ENCODE results near the gene TMEM176A. TPM values are rescaled to one million over a fixed set of nuclear protein-coding genes. Genes with fewer than 3 reads are reported as not detected.

TMEM176A gene
- total RNA-seq, 4 donors from 2014 or later, result 3.2 to 12.9 (median 6.0) TPM

DNA sequence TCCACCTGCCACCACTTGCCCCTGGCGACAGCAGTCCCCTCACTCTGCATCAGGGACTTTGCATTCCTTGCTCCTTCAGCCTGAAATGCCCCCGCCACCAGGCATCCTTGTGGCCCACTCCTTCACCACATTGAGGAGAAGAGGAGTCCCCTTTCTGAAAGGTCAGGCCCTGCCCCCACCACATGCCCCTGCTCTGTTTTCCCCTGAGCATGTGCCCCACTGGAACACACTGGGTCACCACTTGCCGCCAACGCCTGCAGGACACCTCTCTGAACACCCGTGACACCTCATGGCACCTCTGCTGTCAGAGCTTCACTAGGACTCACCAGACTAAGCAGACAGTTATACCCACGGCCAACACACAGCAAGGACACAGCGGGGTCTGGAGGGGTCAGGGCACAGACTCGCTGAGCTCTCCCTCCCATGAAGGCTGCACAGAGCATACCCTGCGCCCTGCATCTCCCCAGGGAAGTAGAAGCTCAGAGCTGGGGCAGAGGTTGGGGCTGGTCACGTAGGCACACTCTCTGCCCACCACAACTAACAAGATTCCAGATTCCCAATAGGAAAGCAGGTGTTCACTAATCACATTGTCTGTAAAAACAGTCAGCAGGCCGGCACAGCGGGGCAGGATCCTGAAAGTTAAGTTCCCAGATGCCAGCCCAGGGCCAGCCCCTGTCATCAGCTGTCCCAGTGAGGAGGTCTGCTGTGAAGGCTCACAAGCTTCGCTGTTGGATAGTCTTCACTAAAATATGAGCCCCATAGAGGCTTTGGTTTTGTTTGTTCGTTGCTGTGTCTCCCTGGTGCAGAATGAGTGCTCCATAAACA is 45.9 kb downstream of the TMEM176A start:
- DNase-seq (ENCODE audit: low spot score in 2 of 2), result no peak

DNA sequence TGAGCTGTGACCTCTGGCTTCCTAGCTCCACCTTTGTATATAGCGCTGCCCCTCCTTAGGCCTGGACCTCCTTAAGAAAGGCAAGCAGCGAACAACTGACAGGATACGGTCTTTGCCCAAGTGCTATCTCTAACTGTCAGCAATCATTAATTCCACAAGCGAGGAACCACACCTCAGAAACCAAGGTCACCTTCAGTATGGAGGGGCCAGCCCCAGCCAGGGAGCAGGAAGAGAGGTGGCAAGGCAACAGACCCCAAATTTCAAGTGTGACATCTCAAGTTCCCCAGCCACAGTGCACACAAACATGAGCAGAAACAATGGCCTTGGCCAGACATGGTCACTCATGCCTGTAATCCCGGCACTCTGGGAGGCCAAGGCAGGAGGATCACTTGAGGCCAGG is 47.0 kb downstream of the TMEM176A start:
- no peak for TF ChIP-seq POLR2AphosphoS5 (IDR thresholded peaks at IDR 0.05)
- TF ChIP-seq POLR2A (IDR thresholded peaks at IDR 0.05), result no peak
- no peak for TF ChIP-seq EP300 (IDR thresholded peaks at IDR 0.05)
- TF ChIP-seq, protein P1, sequence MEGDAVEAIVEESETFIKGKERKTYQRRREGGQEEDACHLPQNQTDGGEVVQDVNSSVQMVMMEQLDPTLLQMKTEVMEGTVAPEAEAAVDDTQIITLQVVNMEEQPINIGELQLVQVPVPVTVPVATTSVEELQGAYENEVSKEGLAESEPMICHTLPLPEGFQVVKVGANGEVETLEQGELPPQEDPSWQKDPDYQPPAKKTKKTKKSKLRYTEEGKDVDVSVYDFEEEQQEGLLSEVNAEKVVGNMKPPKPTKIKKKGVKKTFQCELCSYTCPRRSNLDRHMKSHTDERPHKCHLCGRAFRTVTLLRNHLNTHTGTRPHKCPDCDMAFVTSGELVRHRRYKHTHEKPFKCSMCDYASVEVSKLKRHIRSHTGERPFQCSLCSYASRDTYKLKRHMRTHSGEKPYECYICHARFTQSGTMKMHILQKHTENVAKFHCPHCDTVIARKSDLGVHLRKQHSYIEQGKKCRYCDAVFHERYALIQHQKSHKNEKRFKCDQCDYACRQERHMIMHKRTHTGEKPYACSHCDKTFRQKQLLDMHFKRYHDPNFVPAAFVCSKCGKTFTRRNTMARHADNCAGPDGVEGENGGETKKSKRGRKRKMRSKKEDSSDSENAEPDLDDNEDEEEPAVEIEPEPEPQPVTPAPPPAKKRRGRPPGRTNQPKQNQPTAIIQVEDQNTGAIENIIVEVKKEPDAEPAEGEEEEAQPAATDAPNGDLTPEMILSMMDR (IDR thresholded peaks at IDR 0.05), result no peak
- H3K4me3 ChIP-seq, result no peak overlapping the region
- no peak for DNase-seq (ENCODE audit: low spot score in 2 of 2)
- no peaks in the 10 kb centered on the region for H3K4me1 ChIP-seq
- no peaks in the 10 kb centered on the region for H3K36me3 ChIP-seq
- 92% methylated on average over 4 of the region's 5 CpGs for WGBS
- peaks cover 7% of the 10 kb centered on the region for H3K27me3 ChIP-seq
- H3K27ac ChIP-seq, result no peak overlapping the region
- no peaks in the 10 kb centered on the region for H3K9me3 ChIP-seq

More for the DNA sequence above, 45.9 kb downstream of the TMEM176A start:
- 89% methylated on average over 8 of the region's 14 CpGs for WGBS
- Histone ChIP-seq H3K27ac (no peak overlapping the region), H3K27me3 (no peaks in the 10 kb centered on the region), H3K4me3 (no peak overlapping the region), H3K36me3 (no peaks in the 10 kb centered on the region), H3K9me3 (no peaks in the 10 kb centered on the region), H3K4me1 (no peaks in the 10 kb centered on the region)
- TF ChIP-seq, protein P1 (IDR thresholded peaks at IDR 0.05), result no peak
- no peak for TF ChIP-seq POLR2AphosphoS5 (IDR thresholded peaks at IDR 0.05)
- TF ChIP-seq POLR2A (IDR thresholded peaks at IDR 0.05), result no peak
- no peak for TF ChIP-seq EP300 (IDR thresholded peaks at IDR 0.05)

DNA sequence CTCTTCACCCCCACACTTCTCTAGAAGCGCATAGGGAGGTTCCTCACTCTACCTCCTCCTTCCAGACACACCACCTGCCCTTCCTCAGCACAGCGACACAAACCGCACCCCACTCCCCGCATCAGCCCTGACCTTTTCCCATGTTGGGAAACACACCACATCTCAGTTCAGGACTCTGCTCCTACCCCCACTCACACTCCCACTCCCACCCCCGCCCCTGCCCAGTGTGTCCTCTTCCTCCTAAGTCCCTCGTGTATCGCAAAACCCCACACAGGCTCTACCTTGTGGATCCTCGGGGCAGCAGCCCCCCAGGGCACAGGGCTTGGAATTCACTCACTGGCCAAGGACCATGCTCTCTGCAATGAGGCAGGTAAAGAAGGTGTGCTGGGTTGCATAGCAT is 47.5 kb downstream of the TMEM176A start:
- H3K27ac ChIP-seq, result no peak overlapping the region
- no peak for TF ChIP-seq EP300 (IDR thresholded peaks at IDR 0.05)
- TF ChIP-seq, protein P1 (IDR thresholded peaks at IDR 0.05), result no peak
- no peak for TF ChIP-seq POLR2AphosphoS5 (IDR thresholded peaks at IDR 0.05)
- no peaks in the 10 kb centered on the region for H3K36me3 ChIP-seq
- DNase-seq (ENCODE audit: low spot score in 2 of 2), result no peak
- no peaks in the 10 kb centered on the region for H3K4me1 ChIP-seq
- 87% methylated on average over 8 of the region's 8 CpGs for WGBS
- no peaks in the 10 kb centered on the region for H3K9me3 ChIP-seq
- H3K27me3 ChIP-seq, result peaks cover 7% of the 10 kb centered on the region
- H3K4me3 ChIP-seq, result no peak overlapping the region

DNA sequence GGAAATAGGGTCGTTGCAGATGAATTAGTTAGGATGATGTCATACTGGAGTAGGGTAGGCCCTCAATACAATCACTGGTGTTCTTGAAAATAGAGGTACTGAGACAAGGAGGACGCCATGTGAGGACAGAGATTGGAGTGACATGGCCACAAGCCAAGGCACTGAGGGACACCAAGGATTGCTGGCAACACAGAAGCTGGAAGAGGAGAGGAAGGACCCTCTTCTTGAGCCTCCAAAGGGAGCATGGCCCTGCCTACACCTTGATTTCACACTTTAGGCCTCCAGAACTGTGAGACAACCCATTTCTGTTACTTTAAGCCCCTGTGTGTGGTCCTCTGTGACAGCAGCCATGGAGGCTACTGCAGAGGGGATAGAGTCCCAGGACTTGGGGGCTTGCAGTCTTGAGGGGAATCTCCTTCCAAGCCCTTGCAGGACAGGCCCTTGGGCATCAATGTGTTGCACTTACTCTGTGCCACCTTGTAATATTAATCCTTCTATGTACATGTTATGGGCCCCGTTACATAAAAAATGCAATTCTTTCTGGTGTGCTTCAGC is 48.1 kb downstream of the TMEM176A start:
- Histone ChIP-seq H3K4me3 (no peak overlapping the region), H3K4me1 (no peaks in the 10 kb centered on the region), H3K27ac (no peak overlapping the region), H3K36me3 (no peaks in the 10 kb centered on the region), H3K27me3 (peaks cover 7% of the 10 kb centered on the region), H3K9me3 (no peaks in the 10 kb centered on the region)
- TF ChIP-seq POLR2AphosphoS5 (IDR thresholded peaks at IDR 0.05) (no peak), EP300 (IDR thresholded peaks at IDR 0.05) (no peak), POLR2A (IDR thresholded peaks at IDR 0.05) (no peak)
- TF ChIP-seq, protein P1 (IDR thresholded peaks at IDR 0.05), result no peak
- no peak for DNase-seq (ENCODE audit: low spot score in 2 of 2)
- 78% methylated on average over 3 of the region's 3 CpGs for WGBS

DNA sequence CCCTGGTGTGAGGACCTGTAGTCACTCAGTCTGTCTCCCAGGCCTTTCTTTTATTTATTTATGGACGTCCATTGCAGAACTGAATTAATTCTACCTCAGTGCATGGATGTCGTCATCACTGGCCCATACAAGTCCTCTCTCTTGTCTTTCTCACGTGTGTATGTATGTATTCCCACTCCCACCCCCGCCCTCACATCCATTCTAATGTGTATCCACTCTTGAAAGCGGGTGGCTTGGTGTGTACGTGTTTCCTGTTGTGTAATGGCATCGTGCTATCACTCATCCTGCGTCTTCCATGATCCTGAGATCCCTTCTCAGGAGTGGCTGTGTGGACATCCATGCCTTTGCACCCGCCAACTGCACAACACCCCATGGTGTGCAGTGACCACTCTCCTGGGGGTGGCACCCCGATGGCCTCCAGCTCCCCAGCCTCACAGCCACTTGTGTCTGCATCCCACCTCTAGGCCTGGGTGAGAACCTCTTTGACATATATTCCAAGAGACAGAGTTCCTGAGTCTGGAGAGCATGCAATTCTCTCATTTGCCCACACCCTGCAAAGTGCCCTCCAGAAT is 48.7 kb downstream of the TMEM176A start:
- H3K4me3 ChIP-seq, result no peak overlapping the region
- WGBS, result 86% methylated on average over 10 of the region's 10 CpGs
- DNase-seq (ENCODE audit: low spot score in 2 of 2), result no peak

More for the DNA sequence above, 48.7 kb downstream of the TMEM176A start:
- H3K4me1 ChIP-seq, result no peaks in the 10 kb centered on the region
- TF ChIP-seq, protein P1 (IDR thresholded peaks at IDR 0.05), result no peak
- TF ChIP-seq POLR2A (IDR thresholded peaks at IDR 0.05) (no peak), POLR2AphosphoS5 (IDR thresholded peaks at IDR 0.05) (no peak), EP300 (IDR thresholded peaks at IDR 0.05) (no peak)
- no peak overlapping the region for H3K27ac ChIP-seq
- peaks cover 7% of the 10 kb centered on the region for H3K27me3 ChIP-seq
- H3K36me3 ChIP-seq, result no peaks in the 10 kb centered on the region
- H3K9me3 ChIP-seq, result no peaks in the 10 kb centered on the region
